ENCODE data around the gene ATP6V1E1. TPM values are rescaled to one million over a fixed set of nuclear protein-coding genes. Genes with fewer than 3 reads are reported as not detected.
"Not testable (repeated sequence)": the region's sequence is repeated elsewhere in the genome, so short reads cannot be mapped to it uniquely, and the experiment has no call there.

Gene ATP6V1E1
- total RNA-seq, 1 donor = 177 TPM

DNA sequence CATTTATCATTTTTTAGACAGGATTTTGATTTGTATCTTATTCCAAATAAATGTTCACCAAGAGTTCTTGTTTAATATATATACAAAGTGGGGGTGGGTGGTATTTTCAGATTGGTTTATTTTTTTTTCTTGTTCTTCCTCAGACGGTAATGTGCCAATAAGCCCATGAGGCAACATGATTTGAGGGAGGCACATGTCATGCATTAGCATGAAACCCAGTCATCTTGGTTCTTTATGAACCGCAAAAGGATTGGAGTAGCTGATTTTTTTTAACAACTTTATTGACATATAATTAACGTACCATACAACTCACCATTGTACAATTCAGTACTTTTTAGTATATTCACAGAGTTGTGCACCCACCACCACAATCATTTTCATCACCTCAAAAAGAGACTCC lies 12.7 kb upstream of the ATP6V1E1 start:
- H3K4me3 ChIP-seq (ENCODE audit: low read depth, low read length) = no peak overlapping the region
- TF ChIP-seq, protein P1, sequence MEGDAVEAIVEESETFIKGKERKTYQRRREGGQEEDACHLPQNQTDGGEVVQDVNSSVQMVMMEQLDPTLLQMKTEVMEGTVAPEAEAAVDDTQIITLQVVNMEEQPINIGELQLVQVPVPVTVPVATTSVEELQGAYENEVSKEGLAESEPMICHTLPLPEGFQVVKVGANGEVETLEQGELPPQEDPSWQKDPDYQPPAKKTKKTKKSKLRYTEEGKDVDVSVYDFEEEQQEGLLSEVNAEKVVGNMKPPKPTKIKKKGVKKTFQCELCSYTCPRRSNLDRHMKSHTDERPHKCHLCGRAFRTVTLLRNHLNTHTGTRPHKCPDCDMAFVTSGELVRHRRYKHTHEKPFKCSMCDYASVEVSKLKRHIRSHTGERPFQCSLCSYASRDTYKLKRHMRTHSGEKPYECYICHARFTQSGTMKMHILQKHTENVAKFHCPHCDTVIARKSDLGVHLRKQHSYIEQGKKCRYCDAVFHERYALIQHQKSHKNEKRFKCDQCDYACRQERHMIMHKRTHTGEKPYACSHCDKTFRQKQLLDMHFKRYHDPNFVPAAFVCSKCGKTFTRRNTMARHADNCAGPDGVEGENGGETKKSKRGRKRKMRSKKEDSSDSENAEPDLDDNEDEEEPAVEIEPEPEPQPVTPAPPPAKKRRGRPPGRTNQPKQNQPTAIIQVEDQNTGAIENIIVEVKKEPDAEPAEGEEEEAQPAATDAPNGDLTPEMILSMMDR (IDR thresholded peaks at IDR 0.05; ENCODE audit: insufficient read depth, low read depth, low read length) = no peak
- DNase-seq (ENCODE audit: low read depth) = no peak

DNA sequence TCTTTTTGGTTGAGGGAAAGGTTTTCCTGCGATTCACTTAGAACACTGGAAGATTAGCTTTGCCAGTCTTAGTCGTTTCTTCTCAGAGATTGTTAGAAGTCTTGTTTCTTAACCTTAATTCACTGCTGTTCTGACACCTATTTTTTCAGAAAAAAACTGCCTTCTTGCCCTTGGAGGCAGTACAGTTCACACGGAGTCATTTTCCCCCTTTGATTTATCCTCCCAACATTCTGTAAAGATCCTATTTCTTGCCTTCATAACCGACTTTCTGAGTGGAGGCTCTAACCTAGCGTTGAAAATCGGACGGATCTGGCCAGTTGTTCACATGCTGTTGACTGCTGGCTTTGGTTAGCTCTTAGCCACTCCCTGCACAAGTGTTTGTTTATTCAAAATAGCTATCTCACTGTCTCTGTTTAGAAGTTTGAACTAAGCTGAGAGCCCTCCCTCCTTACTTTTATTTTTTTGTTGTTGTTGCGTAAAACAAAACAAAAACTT lies 10.7 kb upstream of the ATP6V1E1 start:
- peak; percentile 87 for DNase-seq (ENCODE audit: low read depth)
- H3K4me3 ChIP-seq (ENCODE audit: low read depth, low read length) = peak overlapping the region; percentile 86
- TF ChIP-seq, protein P1 (IDR thresholded peaks at IDR 0.05; ENCODE audit: insufficient read depth, low read depth, low read length) = no peak

- TF ChIP-seq, protein P1 (IDR thresholded peaks at IDR 0.05; ENCODE audit: insufficient read depth, low read depth, low read length) = no peak
- H3K4me3 ChIP-seq (ENCODE audit: low read depth, low read length) = peak within 1 kb of the TSS; percentile 86
- peak; percentile 96 for DNase-seq (ENCODE audit: low read depth)
Measured at GRCh38 chr22:17638432-17639246, 10.1 kb upstream of the ATP6V1E1 start, which contains the start of gene BCL2L13. TSS of gene BCL2L13 (plus strand) at chr22:17638757. CDS start at chr22:17655712, 16,955 bp downstream.

- no peak for DNase-seq (ENCODE audit: low read depth)
- peak overlapping the region; percentile 86 for H3K4me3 ChIP-seq (ENCODE audit: low read depth, low read length)
- TF ChIP-seq, protein P1 (IDR thresholded peaks at IDR 0.05; ENCODE audit: insufficient read depth, low read depth, low read length) = peak; percentile 25
Measured at GRCh38 chr22:17638182-17638431, 9.6 kb upstream of the ATP6V1E1 start.

GRCh38 chr22:17637490-17638181 lies 9.1 kb upstream of the ATP6V1E1 start:
- peak overlapping the region; percentile 86 for H3K4me3 ChIP-seq (ENCODE audit: low read depth, low read length)
- TF ChIP-seq, protein P1 (IDR thresholded peaks at IDR 0.05; ENCODE audit: insufficient read depth, low read depth, low read length) = no peak

GRCh38 chr22:17636850-17637249 lies 8.3 kb upstream of the ATP6V1E1 start:
- not testable (repeated sequence) for DNase-seq (ENCODE audit: low read depth)

More at GRCh38 chr22:17637490-17638181, 9.1 kb upstream of the ATP6V1E1 start:
- no peak for DNase-seq (ENCODE audit: low read depth)

DNA sequence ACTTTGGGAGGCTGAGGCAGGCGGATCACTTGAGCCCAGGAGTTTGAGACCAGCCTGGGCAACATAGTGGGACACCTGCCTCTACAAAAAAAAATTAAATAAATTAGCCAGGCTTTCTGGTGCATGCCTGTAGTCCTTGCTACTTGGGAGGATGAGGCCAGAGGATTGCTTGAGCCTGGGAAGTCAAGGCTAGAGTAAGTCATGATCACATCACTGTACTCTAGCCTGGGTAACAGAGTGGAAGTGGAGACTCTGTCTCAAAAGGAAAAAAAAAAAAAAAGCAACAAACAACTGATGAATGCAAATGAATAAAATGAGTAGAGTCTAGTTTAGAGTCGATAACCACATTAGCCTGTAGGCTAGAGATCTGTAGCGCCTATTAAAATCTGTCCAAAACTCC lies 6.1 kb upstream of the ATP6V1E1 start:
- no peak overlapping the region for H3K4me3 ChIP-seq (ENCODE audit: low read depth, low read length)
- no peak for DNase-seq (ENCODE audit: low read depth)
- TF ChIP-seq, protein P1 (IDR thresholded peaks at IDR 0.05; ENCODE audit: insufficient read depth, low read depth, low read length) = no peak

More at GRCh38 chr22:17636850-17637249, 8.3 kb upstream of the ATP6V1E1 start:
- not testable (repeated sequence) for H3K4me3 ChIP-seq (ENCODE audit: low read depth, low read length)
